GM12891 (cell line): ENCODE measurements around the gene RNF217.

Source experiments
- PAX5 ChIP-seq: IDR thresholded peaks from 2 replicates; pipeline ENCODE4 v1.6.1; 2011; ENCODE audit warnings: low read length, moderate library complexity, mild to moderate bottlenecking; ENCODE audit not compliant: insufficient read depth, severe bottlenecking
- POLR2A ChIP-seq: IDR thresholded peaks from 2 replicates; pipeline ENCODE4 v1.6.1; 2011; ENCODE audit warnings: low read depth, low read length, control low read depth
- POLR2AphosphoS5 ChIP-seq: IDR thresholded peaks from 2 replicates; pipeline ENCODE4 v1.6.1; 2011; ENCODE audit warnings: low read depth, low read length, control low read depth
- POU2F2 ChIP-seq: IDR thresholded peaks from 2 replicates; pipeline ENCODE4 v1.6.1; 2011; ENCODE audit warnings: low read depth, mild to moderate bottlenecking, control low read depth, low read length, moderate library complexity

DNA sequence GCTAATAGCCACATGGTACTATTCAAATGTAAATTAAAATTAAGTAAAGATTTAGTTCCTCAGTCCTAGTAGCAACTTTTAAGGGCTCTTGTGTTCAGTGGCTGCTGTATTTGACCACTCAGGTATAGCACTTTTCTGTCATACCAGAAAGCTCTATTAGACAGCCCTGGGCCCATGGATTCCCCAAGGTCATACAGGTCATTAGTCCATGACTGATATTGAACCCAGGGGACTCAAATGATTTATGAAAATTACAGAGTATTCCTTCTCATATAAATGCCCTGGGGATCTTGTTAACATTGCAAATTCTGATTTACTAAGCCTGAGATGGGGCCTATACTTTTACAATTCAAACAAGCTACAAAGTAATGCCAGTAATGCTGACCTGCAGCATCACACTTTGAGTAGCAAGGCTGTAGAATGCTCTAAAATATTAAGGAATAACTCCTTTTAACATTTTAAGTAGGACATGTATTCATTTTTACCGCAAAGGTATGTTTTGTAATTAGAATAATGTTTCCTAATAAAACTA is 29.6 kb downstream of the RNF217 start:
- TF ChIP-seq POLR2A (no peak), POLR2AphosphoS5 (no peak), POU2F2 (no peak), PAX5 (no peak)
